Activated T-cell treated with anti-CD3 and anti-CD28 coated beads, Interleukin-2, amount 50 U/mL, for 72 hours (primary cell): ENCODE data around the gene BUD31. TPM values are rescaled to one million over a fixed set of nuclear protein-coding genes. Genes with fewer than 3 reads are reported as not detected.

ENCODE experiments used
- ATAC-seq, 2 donors: fragments of 150-1000 bp; cut with Tn5 transposase; replicated peaks in 1 of 2; 2 replicates each; pipeline ENCODE4 v1.10.0; 2021; ENCODE audit warnings: moderate library complexity in 2 of 2, mild to moderate bottlenecking in 1 of 2
- DNase-seq, 2 donors: peaks; one replicate each; pipeline ENCODE4 v3.0.0; 2021 to 2022; ENCODE audit warnings: mixed read lengths in 1 of 2
- H3K27ac Mint-ChIP-seq: one replicate; pipeline ENCODE4 v1.8.0; 2022; ENCODE audit warnings: mild to moderate bottlenecking, moderate library complexity, mixed read lengths
- H3K27me3 Mint-ChIP-seq: one replicate; pipeline ENCODE4 v1.8.0; 2022; ENCODE audit warnings: low read depth, mixed read lengths
- H3K36me3 Mint-ChIP-seq, 2 donors: one replicate each; pipeline ENCODE4 v1.8.0; 2022; ENCODE audit warnings: mixed read lengths in 2 of 2, mild to moderate bottlenecking in 1 of 2; ENCODE audit not compliant: insufficient read depth in 2 of 2
- H3K4me1 Mint-ChIP-seq: one replicate; pipeline ENCODE4 v1.8.0; 2022; ENCODE audit warnings: low read depth, mixed read lengths
- H3K4me3 Mint-ChIP-seq, 2 donors: one replicate each; pipeline ENCODE4 v1.8.0; 2022; ENCODE audit warnings: mild to moderate bottlenecking in 2 of 2, mixed read lengths in 2 of 2, moderate library complexity in 2 of 2
- H3K9me3 Mint-ChIP-seq, 2 donors: one replicate each; pipeline ENCODE4 v1.8.0; 2022; ENCODE audit warnings: mixed read lengths in 2 of 2
- total RNA-seq, 2 donors: library from RNA; stranded (reverse); gene quantifications; one replicate each; pipeline ENCODE4 v1.2.3, GENCODE V29; 2022

The BUD31 gene
- total RNA-seq, 2 donors from 2014 or later: 218 to 228 TPM

GRCh38 chr7:99457050-99457649 is 48.4 kb downstream of the BUD31 start:
- Mint-ChIP-seq H3K4me3 (no peak overlapping the region), H3K36me3 (peaks cover 1 to 13% of the 10 kb centered on the region in 2 donors), H3K27ac (no peak overlapping the region), H3K9me3 (no peaks in the 10 kb centered on the region), H3K27me3 (no peaks in the 10 kb centered on the region), H3K4me1 (peaks cover 24% of the 10 kb centered on the region)
- ATAC-seq (no peak), DNase-seq (no peak)

DNA sequence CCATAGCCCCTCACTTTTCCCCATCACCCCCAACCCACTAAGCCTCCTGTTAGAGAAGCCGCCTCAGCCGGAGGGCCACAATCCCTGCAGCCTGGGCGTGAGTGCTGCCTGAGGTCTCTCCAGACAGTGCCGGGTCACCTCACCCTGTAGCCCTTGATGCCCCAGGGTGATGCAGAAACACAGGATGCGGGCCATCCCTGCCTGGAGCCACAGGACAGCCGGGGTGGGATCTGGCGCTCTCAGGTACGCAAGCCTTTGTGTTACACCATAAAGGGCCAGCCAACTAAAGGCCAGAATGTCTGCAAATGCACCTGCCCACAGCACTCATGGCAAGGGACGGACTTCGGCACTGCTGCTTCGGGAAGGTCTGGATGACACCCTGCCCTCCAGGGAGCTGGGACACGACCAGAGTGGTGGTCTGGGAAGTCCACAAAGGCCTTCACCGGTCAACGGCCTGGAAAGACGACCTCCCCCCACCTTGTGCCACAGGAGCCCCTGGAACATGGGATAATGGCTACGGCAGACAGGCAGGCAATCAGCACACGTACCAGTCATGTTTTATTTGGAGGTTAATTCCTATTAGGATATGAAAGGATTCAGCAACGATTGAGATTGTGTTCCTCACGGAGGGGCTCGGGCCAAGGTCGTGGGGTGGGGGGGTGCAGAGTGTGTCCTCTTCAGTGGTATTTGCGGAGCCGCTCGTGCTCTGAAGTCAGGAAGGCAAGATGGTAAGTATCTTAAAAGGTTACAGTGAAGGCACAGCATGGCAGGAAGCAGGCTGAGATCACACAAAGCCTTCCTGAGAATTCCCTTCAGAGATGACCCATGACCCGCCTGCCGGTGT is 49.1 kb downstream of the BUD31 start:
- H3K9me3 Mint-ChIP-seq: no peaks in the 10 kb centered on the region
- H3K27me3 Mint-ChIP-seq: no peaks in the 10 kb centered on the region
- ATAC-seq (no peak), DNase-seq (no peak)
- H3K4me1 Mint-ChIP-seq: peaks cover 30% of the 10 kb centered on the region
- no peak overlapping the region for H3K27ac Mint-ChIP-seq
- peaks cover 2 to 14% of the 10 kb centered on the region in 2 donors for H3K36me3 Mint-ChIP-seq
- no peak overlapping the region for H3K4me3 Mint-ChIP-seq

DNA sequence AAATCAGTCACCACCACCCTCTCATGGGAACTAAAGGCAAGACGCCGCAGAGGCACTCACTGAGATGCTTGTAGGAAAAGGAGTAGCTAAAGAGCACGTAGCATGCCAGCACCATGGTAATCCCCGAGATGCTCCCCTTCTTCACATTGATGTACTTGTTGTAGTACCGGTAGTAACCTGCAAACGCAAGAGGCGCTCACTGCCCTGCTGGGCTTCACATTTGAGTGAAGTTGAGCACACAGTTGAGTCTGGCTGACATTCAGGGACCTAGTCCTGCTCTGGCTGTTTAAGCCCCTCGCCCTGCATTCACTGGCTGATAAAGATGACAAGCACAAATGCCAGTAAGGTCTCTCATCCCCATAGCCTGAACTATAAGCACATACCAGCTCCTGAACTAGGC is 50.3 kb downstream of the BUD31 start:
- H3K4me1 Mint-ChIP-seq: peaks cover 38% of the 10 kb centered on the region
- H3K27me3 Mint-ChIP-seq: no peaks in the 10 kb centered on the region
- H3K27ac Mint-ChIP-seq: peak overlapping the region; percentile 64
- ATAC-seq (peak; percentile 52 to 55), DNase-seq (peak in 1 of 2 donors; percentile 36)
- H3K9me3 Mint-ChIP-seq: no peaks in the 10 kb centered on the region
- H3K4me3 Mint-ChIP-seq: no peak overlapping the region
- peaks cover 4 to 21% of the 10 kb centered on the region in 2 donors for H3K36me3 Mint-ChIP-seq

DNA sequence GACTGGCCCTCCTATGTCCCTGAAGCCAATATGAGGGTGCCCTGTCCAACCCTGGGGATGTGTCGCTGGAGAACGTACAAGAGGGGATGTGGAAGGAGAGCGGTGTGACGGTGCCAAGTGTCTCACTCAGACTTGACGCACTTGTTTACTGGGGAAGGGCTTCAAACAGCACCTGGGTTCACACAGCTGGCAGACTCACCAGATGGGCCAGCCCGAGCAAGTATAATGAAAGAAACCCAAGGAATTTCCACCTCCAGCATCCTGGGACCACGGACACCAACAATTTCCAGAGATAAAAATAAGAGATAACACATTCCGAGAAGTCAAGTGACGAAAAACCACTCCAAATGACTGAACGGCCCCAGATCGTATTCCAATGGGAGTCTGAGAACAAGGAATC is 51.9 kb downstream of the BUD31 start:
- Mint-ChIP-seq H3K9me3 (no peaks in the 10 kb centered on the region), H3K27ac (peak overlapping the region; percentile 64), H3K36me3 (peaks cover 9 to 23% of the 10 kb centered on the region in 2 donors)

GRCh38 chr7:99461221-99461620 is 52.5 kb downstream of the BUD31 start:
- H3K9me3 Mint-ChIP-seq: peaks cover 0 to 1% of the 10 kb centered on the region in 2 donors
- H3K27ac Mint-ChIP-seq: no peak overlapping the region
- no peak overlapping the region for H3K4me3 Mint-ChIP-seq
- no peak for ATAC-seq
- H3K36me3 Mint-ChIP-seq: peaks cover 9 to 25% of the 10 kb centered on the region in 2 donors
- no peaks in the 10 kb centered on the region for H3K27me3 Mint-ChIP-seq
- H3K4me1 Mint-ChIP-seq: peaks cover 56% of the 10 kb centered on the region
- DNase-seq: no peak

More for the DNA sequence above, 51.9 kb downstream of the BUD31 start:
- no peak overlapping the region for H3K4me3 Mint-ChIP-seq
- peaks cover 52% of the 10 kb centered on the region for H3K4me1 Mint-ChIP-seq
- no peak for ATAC-seq
- H3K27me3 Mint-ChIP-seq: no peaks in the 10 kb centered on the region
- DNase-seq: no peak

DNA sequence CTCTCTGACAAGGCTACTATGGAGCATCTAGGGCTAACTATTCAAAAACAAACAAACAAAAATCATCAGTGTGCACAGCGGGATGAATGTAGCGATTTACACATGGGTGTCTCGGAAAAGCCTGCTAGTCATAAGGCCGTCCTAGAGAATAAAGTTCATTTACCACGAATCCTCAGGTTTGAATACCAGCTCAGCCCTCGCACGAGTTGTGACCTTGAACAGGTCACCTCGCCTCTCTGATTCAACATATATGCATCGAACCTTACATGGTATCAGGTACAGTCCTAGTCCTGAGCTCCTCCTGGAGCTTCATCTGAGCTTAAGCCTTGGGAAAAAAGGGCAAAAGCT is 56.6 kb downstream of the BUD31 start:
- Mint-ChIP-seq H3K4me3 (peak overlapping the region; percentile 85 to 92), H3K36me3 (peaks cover 9 to 15% of the 10 kb centered on the region in 2 donors), H3K4me1 (peaks cover 42% of the 10 kb centered on the region), H3K27me3 (no peaks in the 10 kb centered on the region), H3K9me3 (peaks cover 0 to 1% of the 10 kb centered on the region in 2 donors), H3K27ac (peak overlapping the region; percentile 77)
- ATAC-seq (peak; percentile 1 to 10), DNase-seq (no peak)

- no peaks in the 10 kb centered on the region for H3K27me3 Mint-ChIP-seq
- DNase-seq: no peak
- H3K36me3 Mint-ChIP-seq: peaks cover 13 to 17% of the 10 kb centered on the region in 2 donors
- peaks cover 44% of the 10 kb centered on the region for H3K4me1 Mint-ChIP-seq
- H3K4me3 Mint-ChIP-seq: no peak overlapping the region
- peaks cover 0 to 1% of the 10 kb centered on the region in 2 donors for H3K9me3 Mint-ChIP-seq
- ATAC-seq: no peak
- no peak overlapping the region for H3K27ac Mint-ChIP-seq
Measured at GRCh38 chr7:99468336-99468918, 59.7 kb downstream of the BUD31 start.

Other genes starting within 250 kb of the BUD31 start
- gene KPNA7, start 200.9 kb upstream of the BUD31 start, total RNA-seq: under 1 TPM in 1 of 2 donors, not detected in 1; 0.14 TPM
- gene MYH16, start 136.1 kb upstream of the BUD31 start, total RNA-seq: not detected
- 10 to 100 TPM; 62.3 to 69.8 TPM for gene ARPC1A, start 83.1 kb upstream of the BUD31 start, total RNA-seq
- 100 to 1,000 TPM; 202 to 208 TPM for gene ARPC1B, start 34.2 kb upstream of the BUD31 start, total RNA-seq
- gene PDAP1, start 372 bp upstream of the BUD31 start, total RNA-seq: 100 to 1,000 TPM in 1 of 2 donors, 10 to 100 TPM in 1; 95.0 to 108 TPM
- gene PTCD1, start 29.8 kb downstream of the BUD31 start, total RNA-seq: 1 to 10 TPM; 6.1 to 8.9 TPM
- gene CPSF4, start 30.0 kb downstream of the BUD31 start, total RNA-seq: 10 to 100 TPM; 59.2 to 65.9 TPM
- 100 to 1,000 TPM; 218 to 229 TPM for gene ATP5MF, start 57.2 kb downstream of the BUD31 start, total RNA-seq
- gene ZNF789, start 63.9 kb downstream of the BUD31 start, total RNA-seq: 10 to 100 TPM; 16.0 to 18.8 TPM
- gene ZNF394, start 91.3 kb downstream of the BUD31 start, total RNA-seq: 10 to 100 TPM; 28.2 to 36.5 TPM
- gene ZKSCAN5, start 95.7 kb downstream of the BUD31 start, total RNA-seq: 1 to 10 TPM; 9.3 to 9.9 TPM
- gene FAM200A, start 143.1 kb downstream of the BUD31 start, total RNA-seq: 1 to 10 TPM; 4.7 to 7.1 TPM
- 10 to 100 TPM; 87.8 to 94.1 TPM for gene ZNF655, start 149.7 kb downstream of the BUD31 start, total RNA-seq
- gene TMEM225B, start 189.3 kb downstream of the BUD31 start, total RNA-seq: 1 to 10 TPM; 2.5 to 4.3 TPM
- gene ZSCAN25, start 208.0 kb downstream of the BUD31 start, total RNA-seq: 10 to 100 TPM; 32.4 to 35.6 TPM